H1 (cell line): ENCODE measurements around the gene DNMT1. TPM values are rescaled to one million over a fixed set of nuclear protein-coding genes. Genes with fewer than 3 reads are reported as not detected.

Experiments
- CTCF ChIA-PET: fragments of 300-600 bp; sonication (Branson Sonifier 250); formaldehyde crosslinking; loops from one replicate; lab custom pipeline; 2021; ENCODE audit not compliant: partially characterized antibody; lab: Charles Lee
- POLR2A ChIA-PET: fragments of 300-600 bp; sonication (Branson Sonifier 250); formaldehyde crosslinking; loops from one replicate; lab custom pipeline; 2021; ENCODE audit warnings: inconsistent platforms; ENCODE audit not compliant: partially characterized antibody; lab: Charles Lee
- DNase-seq, 2 experiments: peaks; one replicate each; pipeline versions ENCODE4 v3.0.0 to v3.0.0-alpha.2; 2010 to 2022; ENCODE audit warnings: low spot score in 2 of 2, low read depth in 1 of 2, mixed read lengths in 1 of 2
- FAIRE-seq: peaks from 2 replicates; lab custom pipeline; 2011; peaks lifted over from hg19 to GRCh38; lab: Jason Lieb, UNC
- H2AFZ ChIP-seq: 2 replicates; pipeline ENCODE4 v1.8.1; 2012; ENCODE audit warnings: low read length, inconsistent platforms
- H2AK5ac ChIP-seq: 2 replicates; pipeline ENCODE4 v1.6.1; 2013; ENCODE audit warnings: low read depth, low read length
- H2BK120ac ChIP-seq: replicated peaks from 2 replicates; pipeline ENCODE3; 2013; ENCODE audit warnings: low read depth, low read length, inconsistent platforms
- H2BK12ac ChIP-seq: 2 replicates; pipeline ENCODE4 v1.6.1; 2013; ENCODE audit warnings: low read depth, low read length
- H2BK15ac ChIP-seq: 2 replicates; pipeline ENCODE4 v1.6.1; 2013; ENCODE audit warnings: low read length
- H2BK20ac ChIP-seq: 2 replicates; pipeline ENCODE4 v1.6.1; 2013; ENCODE audit warnings: low read length
- H2BK5ac ChIP-seq: 2 replicates; pipeline ENCODE4 v1.6.1; 2013; ENCODE audit warnings: low read depth, low read length
- H3K14ac ChIP-seq: 2 replicates; pipeline ENCODE4 v1.6.1; 2013; ENCODE audit warnings: inconsistent platforms; ENCODE audit not compliant: insufficient read length
- H3K18ac ChIP-seq: 2 replicates; pipeline ENCODE4 v1.6.1; 2013; ENCODE audit warnings: low read length; ENCODE audit errors: extremely low read depth
- H3K23ac ChIP-seq: 2 replicates; pipeline ENCODE4 v1.6.1; 2013; ENCODE audit warnings: inconsistent platforms; ENCODE audit not compliant: insufficient read length
- H3K23me2 ChIP-seq: 2 replicates; pipeline ENCODE4 v1.6.1; 2013; ENCODE audit warnings: low read depth, low read length
- H3K27ac ChIP-seq: 2 replicates; pipeline ENCODE4 v1.6.1; 2011; ENCODE audit warnings: low read depth, low read length, inconsistent platforms
- H3K27me3 ChIP-seq, 4 experiments: replicated peaks in 1 of 4; 1 replicate in 1 of 4; 2 replicates in 3 of 4; pipeline versions ENCODE4 v1.6.1 to v1.8.1; 2011 to 2013; ENCODE audit warnings: low read length in 3 of 4, mild to moderate bottlenecking in 3 of 4, inconsistent platforms in 2 of 4, mixed read lengths in 2 of 4, moderate library complexity in 1 of 4; ENCODE audit not compliant: control insufficient read depth in 3 of 4, insufficient read depth in 3 of 4; ENCODE audit errors: extremely low read depth in 1 of 4
- H3K36me3 ChIP-seq, 4 experiments: 2 replicates each; pipeline versions ENCODE4 v1.6.1 to v1.8.1; 2011 to 2013; ENCODE audit warnings: mild to moderate bottlenecking in 4 of 4, low read length in 3 of 4, moderate library complexity in 2 of 4, control low read depth in 1 of 4, inconsistent platforms in 1 of 4; ENCODE audit not compliant: insufficient read depth in 4 of 4, control insufficient read depth in 2 of 4
- H3K4ac ChIP-seq: replicated peaks from 2 replicates; pipeline ENCODE3; 2013; ENCODE audit warnings: low read length, low read depth, mixed read lengths, inconsistent platforms; ENCODE audit not compliant: insufficient read length
- H3K4me1 ChIP-seq, 4 experiments: replicated peaks in 1 of 4; 1 replicate in 1 of 4; 2 replicates in 3 of 4; pipeline versions ENCODE4 v1.6.1 to v1.8.1; 2011 to 2013; ENCODE audit warnings: low read length in 3 of 4, inconsistent platforms in 2 of 4, mixed read lengths in 1 of 4; ENCODE audit not compliant: insufficient read depth in 4 of 4, control insufficient read depth in 3 of 4
- H3K4me2 ChIP-seq, 2 experiments: 2 replicates each; pipeline versions ENCODE4 v1.6.1 to v1.8.1; 2011 to 2013; ENCODE audit warnings: low read depth in 2 of 2, low read length in 2 of 2, control low read depth in 1 of 2, inconsistent platforms in 1 of 2, mild to moderate bottlenecking in 1 of 2; ENCODE audit not compliant: insufficient read depth in 1 of 2
- H3K4me3 ChIP-seq, 4 experiments: fragments of 200-600, 300-600 bp in 1 of 4; sonication (generic), shearing (Covaris generic), sonication (Bioruptor Twin) in 1 of 4; 2 replicates each; pipeline versions ENCODE4 v1.5.1 to v1.8.1; 2011 to 2016; ENCODE audit warnings: low read length in 4 of 4, low read depth in 3 of 4, control low read depth in 2 of 4, inconsistent platforms in 2 of 4, mild to moderate bottlenecking in 2 of 4, mixed read lengths in 1 of 4, moderate library complexity in 1 of 4; ENCODE audit not compliant: insufficient read depth in 2 of 4; ENCODE audit errors: extremely low read depth in 1 of 4
- H3K56ac ChIP-seq: replicated peaks from 2 replicates; pipeline ENCODE3; 2013; ENCODE audit warnings: low read depth, mild to moderate bottlenecking, mixed read lengths, low read length, inconsistent platforms; ENCODE audit not compliant: insufficient read length
- H3K79me1 ChIP-seq: 2 replicates; pipeline ENCODE4 v1.6.1; 2013; ENCODE audit warnings: low read depth, low read length, control low read depth
- H3K79me2 ChIP-seq, 2 experiments: 2 replicates each; pipeline versions ENCODE4 v1.6.1 to v1.8.1; 2012 to 2013; ENCODE audit warnings: low read length in 2 of 2, mild to moderate bottlenecking in 2 of 2, inconsistent platforms in 1 of 2; ENCODE audit not compliant: insufficient read depth in 2 of 2, control insufficient read depth in 1 of 2
- H3K9ac ChIP-seq, 4 experiments: replicated peaks in 1 of 4; 1 replicate in 1 of 4; 2 replicates in 3 of 4; pipeline versions ENCODE4 v1.6.1 to v1.8.1; 2011 to 2013; ENCODE audit warnings: low read depth in 3 of 4, low read length in 3 of 4, control low read depth in 2 of 4, mild to moderate bottlenecking in 2 of 4, moderate library complexity in 2 of 4, inconsistent platforms in 1 of 4; ENCODE audit errors: extremely low read depth in 1 of 4
- H3K9me3 ChIP-seq, 2 experiments: 2 replicates each; pipeline versions ENCODE4 v1.6.1 to v1.8.1; 2012 to 2013; ENCODE audit warnings: mild to moderate bottlenecking in 2 of 2, moderate library complexity in 2 of 2, control low read depth in 1 of 2, inconsistent platforms in 1 of 2, low read depth in 1 of 2, low read length in 1 of 2, mixed read lengths in 1 of 2; ENCODE audit not compliant: insufficient read depth in 2 of 2
- H4K20me1 ChIP-seq, 2 experiments: replicated peaks in 1 of 2; 2 replicates each; pipeline versions ENCODE3 to v1.8.1; 2011 to 2013; ENCODE audit warnings: inconsistent platforms in 2 of 2, low read length in 2 of 2, mild to moderate bottlenecking in 1 of 2; ENCODE audit not compliant: insufficient read depth in 2 of 2, control insufficient read depth in 1 of 2
- H4K5ac ChIP-seq: 2 replicates; pipeline ENCODE4 v1.6.1; 2013; ENCODE audit warnings: low read length, low read depth, mixed read lengths, inconsistent platforms; ENCODE audit not compliant: insufficient read length
- H4K8ac ChIP-seq: 2 replicates; pipeline ENCODE4 v1.8.0; 2013; ENCODE audit warnings: mild to moderate bottlenecking, moderate library complexity, low read length, inconsistent platforms; ENCODE audit not compliant: insufficient read depth; ENCODE audit errors: extremely low read depth
- H4K91ac ChIP-seq: replicated peaks from 2 replicates; pipeline ENCODE3; 2013; ENCODE audit warnings: low read length, mixed read lengths, inconsistent platforms; ENCODE audit not compliant: insufficient read length
- CTBP2 ChIP-seq: IDR thresholded peaks from 2 replicates; pipeline ENCODE4 v1.7.0; 2011; ENCODE audit warnings: borderline replicate concordance, mild to moderate bottlenecking, moderate library complexity, mixed read lengths, low read length; ENCODE audit not compliant: insufficient read depth, insufficient read length
- EGR1 ChIP-seq: IDR thresholded peaks from 2 replicates; pipeline ENCODE4 v1.6.1; 2011; ENCODE audit warnings: low read depth, low read length, borderline replicate concordance
- EP300 ChIP-seq, 2 experiments: IDR thresholded peaks; 1 replicate in 1 of 2; 2 replicates in 1 of 2; pipeline ENCODE4 v1.6.1; 2011 to 2012; ENCODE audit warnings: low read depth in 2 of 2, low read length in 2 of 2, mild to moderate bottlenecking in 2 of 2, borderline replicate concordance in 1 of 2, inconsistent platforms in 1 of 2, moderate library complexity in 1 of 2
- JUND ChIP-seq: IDR thresholded peaks from 2 replicates; pipeline ENCODE4 v1.6.1; 2011; ENCODE audit warnings: mild to moderate bottlenecking, improper control_type of control experiment, low read length
- RNF2 ChIP-seq: fragments of 200-900, 300-1000 bp; sonication (generic); IDR thresholded peaks from 2 replicates; pipeline ENCODE4 v1.7.1; 2016; ENCODE audit warnings: borderline replicate concordance, low read depth, mild to moderate bottlenecking, antibody characterized with exemption, low read length; ENCODE audit not compliant: poor library complexity, severe bottlenecking; ENCODE audit errors: missing control alignments
- SIN3A ChIP-seq, 2 experiments: IDR thresholded peaks in 1 of 2; conservative IDR thresholded peaks in 1 of 2; 2 replicates each; pipeline ENCODE4 v1.6.1; 2011 to 2012; ENCODE audit warnings: low read length in 2 of 2, improper control_type of control experiment in 1 of 2, low read depth in 1 of 2, mild to moderate bottlenecking in 1 of 2
- SUZ12 ChIP-seq: fragments of 200-600 bp; sonication (generic); IDR thresholded peaks from 2 replicates; pipeline ENCODE4 v1.6.1; 2012; ENCODE audit warnings: mild to moderate bottlenecking, inconsistent platforms, low read length, moderate library complexity, mixed read lengths
- TCF12 ChIP-seq: IDR thresholded peaks from 2 replicates; pipeline ENCODE4 v1.6.1; 2011; ENCODE audit warnings: low read depth, mild to moderate bottlenecking, low read length
- USF2 ChIP-seq: IDR thresholded peaks from 2 replicates; pipeline ENCODE4 v1.6.1; 2011; ENCODE audit warnings: low read length, improper control_type of control experiment
- WGBS, 2 experiments: shearing (Covaris generic) in 1 of 2; methylation state at CpG; one replicate each; pipeline versions ENCODE4 v1.1.6 to v1.1.7; 2013 to 2015; ENCODE audit warnings: low lambda C conversion rate in 2 of 2, mixed read lengths in 2 of 2, inconsistent platforms in 1 of 2, low coverage in 1 of 2, missing lambda C conversion rate in 1 of 2; ENCODE audit not compliant: insufficient replicate concordance in 2 of 2, insufficient coverage in 1 of 2, insufficient read length in 1 of 2; ENCODE audit errors: extremely low coverage in 1 of 2, missing lambda C conversion rate in 1 of 2; 5-methylcytosine and 5-hydroxymethylcytosine counted together
- polyA plus RNA-seq, 7 experiments: library from polyadenylated mRNA; depleted of rRNA in 3 of 7; stranded (reverse) in 5 of 7; unstranded in 2 of 7; fragments of >200 nt in 5 of 7; fragments of 200-250 nt in 2 of 7; gene quantifications; 1 replicate in 5 of 7; 2 replicates in 1 of 7; 4 replicates in 1 of 7; pipeline versions ENCODE4 v1.2.1 to v1.2.3, GENCODE V29; 2011 to 2013; ENCODE audit warnings: missing spikeins in 2 of 7, mixed read lengths in 2 of 7
- total RNA-seq: library from RNA; stranded (reverse); fragmentation: NEBNext Ultra II Directional; extraction: Animal tissue kit (Norgen Biotek cat#: 25700); gene quantifications from 2 replicates; pipeline ENCODE4 v1.2.1, GENCODE V29; 2021
- TF ChIP-seq, protein P1 (sequence below): IDR thresholded peaks from 2 replicates; pipeline ENCODE4 v1.6.1; 2012; ENCODE audit warnings: inconsistent platforms

Gene DNMT1
- total and polyA plus RNA-seq, 2 of the 8 experiments (the other 6 are each of a cell fraction or from before 2014, with no cell fraction given), result 101 to 210 TPM

GRCh38 chr19:10141479-10141878 is 53.3 kb downstream of the DNMT1 start:
- no peak overlapping the region for H4K91ac ChIP-seq
- peaks cover 8 to 29% of the 10 kb centered on the region in 2 experiments for H4K20me1 ChIP-seq
- no peak overlapping the region for H2BK12ac ChIP-seq
- CTCF ChIA-PET, result interaction anchor here (0.5 to 1.6 kb wide), 4 partner anchors 9 to 117 kb away, joined by 3 to 4 read pairs (median 3); no protein-coding TSS in a partner anchor
- POLR2A ChIA-PET, result interaction anchor here (0.5 to 1.6 kb wide), 5 partner anchors 8 to 43 kb away, joined by 3 to 7 read pairs (median 3); no protein-coding TSS in a partner anchor
- WGBS, 2 experiments, result 97% methylated on average over 13 of the region's 13 CpGs; no CpG with 5 or more reads in 1 of the 2 experiments
- no peak overlapping the region for H4K8ac ChIP-seq
- H2BK120ac ChIP-seq, result no peak overlapping the region
- H3K23ac ChIP-seq, result no peak overlapping the region
- H3K14ac ChIP-seq, result no peak overlapping the region
- H3K4me3 ChIP-seq, result no peak overlapping the region
- DNase-seq (no peak), FAIRE-seq (no peak)
- no peaks in the 10 kb centered on the region for H3K79me2 ChIP-seq
- H2AK5ac ChIP-seq, result no peak overlapping the region
- no peak overlapping the region for H2BK5ac ChIP-seq
- H4K5ac ChIP-seq, result no peak overlapping the region
- H3K79me1 ChIP-seq, result no peaks in the 10 kb centered on the region
- no peaks in the 10 kb centered on the region for H3K27me3 ChIP-seq
- no peak overlapping the region for H3K4me2 ChIP-seq
- no peak overlapping the region for H3K27ac ChIP-seq
- H3K9me3 ChIP-seq, result no peaks in the 10 kb centered on the region
- no peaks in the 10 kb centered on the region for H3K23me2 ChIP-seq
- no peak overlapping the region for H2BK15ac ChIP-seq
- H3K18ac ChIP-seq, result no peak overlapping the region
- peaks cover 58 to 98% (median 94%) of the 10 kb centered on the region in 4 experiments for H3K36me3 ChIP-seq
- no peaks in the 10 kb centered on the region for H3K4me1 ChIP-seq
- no peak overlapping the region for H3K56ac ChIP-seq
- H2AFZ ChIP-seq, result no peak overlapping the region
- H3K9ac ChIP-seq, result no peak overlapping the region
- no peak overlapping the region for H3K4ac ChIP-seq
- no peak overlapping the region for H2BK20ac ChIP-seq
- TF ChIP-seq SUZ12, result no peak
- TF ChIP-seq, protein P1, sequence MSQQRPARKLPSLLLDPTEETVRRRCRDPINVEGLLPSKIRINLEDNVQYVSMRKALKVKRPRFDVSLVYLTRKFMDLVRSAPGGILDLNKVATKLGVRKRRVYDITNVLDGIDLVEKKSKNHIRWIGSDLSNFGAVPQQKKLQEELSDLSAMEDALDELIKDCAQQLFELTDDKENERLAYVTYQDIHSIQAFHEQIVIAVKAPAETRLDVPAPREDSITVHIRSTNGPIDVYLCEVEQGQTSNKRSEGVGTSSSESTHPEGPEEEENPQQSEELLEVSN, result no peak
- no peak for TF ChIP-seq CTBP2
- TF ChIP-seq TCF12, result no peak
- TF ChIP-seq USF2, result no peak
- no peak for TF ChIP-seq RNF2
- no peak for TF ChIP-seq SIN3A (conservative IDR thresholded peaks at IDR 0.05 in 1 of 2, IDR thresholded peaks at IDR 0.05 in 1 of 2; ENCODE audit: low read depth in 1 of 2, low read length in 2 of 2)
- TF ChIP-seq EP300 (IDR thresholded peaks at IDR 0.05; ENCODE audit: borderline replicate concordance in 1 of 2, low read depth in 2 of 2, low read length in 2 of 2), result no peak
- TF ChIP-seq EGR1, result no peak
- TF ChIP-seq JUND, result no peak
